HG03097 (cell line): ENCODE data around the gene PRSS36.
"Not testable (repeated sequence)": the region's sequence is repeated elsewhere in the genome, so short reads cannot be mapped to it uniquely, and the experiment has no call there.

Experiments used
- ATAC-seq: cut with Tn5 transposase; IDR thresholded peaks from one replicate; pipeline ENCODE4 v1.9.1; 2021; ENCODE audit not compliant: unreplicated experiment, low FRiP score

Gene PRSS36

GRCh38 chr16:31184888-31185287 lies 35.0 kb upstream of the PRSS36 start:
- no peak for ATAC-seq

- no peak for ATAC-seq
These were observed 33.9 kb upstream of the PRSS36 start for GRCh38 chr16:31183432-31184428.

- ATAC-seq, result no peak
These were observed 32.5 kb upstream of the PRSS36 start for GRCh38 chr16:31182391-31182790.

GRCh38 chr16:31181102-31181830 lies 31.4 kb upstream of the PRSS36 start:
- ATAC-seq, result no peak

GRCh38 chr16:31179747-31180459 lies 30.0 kb upstream of the PRSS36 start, which contains the start of gene FUS:
FUS (plus strand) TSS chr16:31180139; CDS start chr16:31180215, 76 bp downstream.
- ATAC-seq, result peak; percentile 58

GRCh38 chr16:31179219-31179746 lies 29.4 kb upstream of the PRSS36 start:
- peak; percentile 3 for ATAC-seq

- ATAC-seq, result no peak
These were observed 27.3 kb upstream of the PRSS36 start for GRCh38 chr16:31177136-31177535.

- ATAC-seq, result not testable (repeated sequence)
These were observed 20.2 kb upstream of the PRSS36 start for GRCh38 chr16:31170048-31170447.

GRCh38 chr16:31168848-31169247 lies 19.0 kb upstream of the PRSS36 start:
- ATAC-seq, result no peak

GRCh38 chr16:31167315-31167714 lies 17.4 kb upstream of the PRSS36 start:
- no peak for ATAC-seq

- no peak for ATAC-seq
These were observed 7.3 kb upstream of the PRSS36 start for GRCh38 chr16:31157136-31157535.

GRCh38 chr16:31150976-31151375 lies 1.1 kb upstream of the PRSS36 start:
- not testable (repeated sequence) for ATAC-seq

- ATAC-seq, result no peak
These were observed 534 bp downstream of the PRSS36 start for GRCh38 chr16:31149332-31149731.

- ATAC-seq, result no peak
These were observed 970 bp downstream of the PRSS36 start for GRCh38 chr16:31148896-31149295.

GRCh38 chr16:31148281-31148728 lies 1.6 kb downstream of the PRSS36 start:
- ATAC-seq, result no peak

GRCh38 chr16:31147574-31147973 lies 2.3 kb downstream of the PRSS36 start:
- ATAC-seq, result no peak

GRCh38 chr16:31145398-31145990 lies 4.4 kb downstream of the PRSS36 start:
- ATAC-seq, result no peak

- ATAC-seq, result not testable (repeated sequence)
These were observed 5.4 kb downstream of the PRSS36 start for GRCh38 chr16:31144418-31144817.

GRCh38 chr16:31143694-31144148 lies 6.1 kb downstream of the PRSS36 start:
- ATAC-seq, result no peak
